Tibial nerve (tissue), 3 donors: ENCODE results near the gene CDCP1.

Experiments used
- CTCF ChIP-seq, 5 experiments: fragments of 200-600 bp in 3 of 5; fragments of 450-650 bp in 2 of 5; sonication (generic) in 3 of 5; IDR thresholded peaks; one replicate each; pipeline ENCODE4 v1.5.1; 2016 to 2019; ENCODE audit warnings: antibody characterized with exemption in 5 of 5, mild to moderate bottlenecking in 3 of 5, moderate library complexity in 2 of 5
- POLR2A ChIP-seq, 2 donors: fragments of 450-650 bp; IDR thresholded peaks; one replicate each; pipeline ENCODE4 v1.6.1; 2017; ENCODE audit warnings: antibody characterized with exemption in 2 of 2, mild to moderate bottlenecking in 2 of 2, moderate library complexity in 2 of 2

- TF ChIP-seq CTCF (IDR thresholded peaks at IDR 0.05) (no peak), POLR2A (IDR thresholded peaks at IDR 0.05) (no peak)
Measured at GRCh38 chr3:45095916-45096526, 50.2 kb downstream of the CDCP1 start.
